OCI-LY7 (cell line): ENCODE results near the gene HIF3A.

ENCODE experiments used
- CTCF ChIP-seq: fragments of 200-600 bp; sonication (generic); conservative IDR thresholded peaks from 2 replicates; pipeline ENCODE4 v1.5.1; 2014; ENCODE audit warnings: mild to moderate bottlenecking, antibody characterized with exemption, low read length, moderate library complexity, mixed read lengths
- EZH2phosphoT487 ChIP-seq: fragments of 200-600 bp; sonication (generic); IDR thresholded peaks from 2 replicates; pipeline ENCODE4 v1.6.1; 2018; ENCODE audit warnings: low read depth, borderline replicate concordance, mild to moderate bottlenecking, mixed run types, antibody characterized with exemption, low read length, moderate library complexity, mixed read lengths

GRCh38 chr19:46295401-46296201, 1.2 kb upstream of the HIF3A start:
- TF ChIP-seq CTCF (no peak), EZH2phosphoT487 (no peak)
